GM18867 (cell line): Measurements from ENCODE around the gene MAN2C1.
"Not testable (repeated sequence)": the region's sequence is repeated elsewhere in the genome, so short reads cannot be mapped to it uniquely, and the experiment has no call there.

Experiments
- ATAC-seq: cut with Tn5 transposase; IDR thresholded peaks from one replicate; pipeline ENCODE4 v1.9.1; 2021; ENCODE audit warnings: mild to moderate bottlenecking, moderate library complexity; ENCODE audit not compliant: unreplicated experiment

MAN2C1 gene

DNA sequence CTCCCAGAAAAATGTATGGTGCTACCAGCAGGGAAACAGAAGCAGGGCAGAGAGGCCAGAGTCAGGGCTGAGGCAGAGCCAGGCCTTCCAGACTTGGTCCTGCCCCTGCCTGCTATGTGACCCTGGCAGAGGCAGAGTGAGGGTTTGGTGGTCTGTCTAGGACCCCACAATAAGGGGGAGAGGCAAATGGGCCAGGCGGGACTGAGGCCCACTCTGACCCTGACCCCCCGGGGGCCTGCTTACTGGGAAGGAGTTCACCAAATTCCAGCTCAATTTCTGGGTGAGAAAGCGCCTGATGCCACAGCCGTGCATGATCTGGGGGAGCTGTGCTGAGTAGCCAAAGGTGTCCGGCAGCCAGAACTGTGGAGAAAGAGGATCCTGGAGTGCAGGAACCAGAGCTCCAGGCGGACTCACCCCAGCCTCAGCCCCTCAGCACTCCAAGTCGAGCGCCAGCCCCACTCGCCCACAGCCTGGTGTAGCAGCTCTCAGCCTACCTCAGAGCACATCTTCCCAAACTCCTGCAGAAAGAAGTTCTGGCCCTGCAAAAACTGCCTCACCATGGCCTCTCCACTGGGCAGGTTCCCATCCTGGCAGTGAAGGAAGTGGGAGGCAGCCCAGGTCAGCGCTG is 6.9 kb downstream of the MAN2C1 start:
- no peak for ATAC-seq

DNA sequence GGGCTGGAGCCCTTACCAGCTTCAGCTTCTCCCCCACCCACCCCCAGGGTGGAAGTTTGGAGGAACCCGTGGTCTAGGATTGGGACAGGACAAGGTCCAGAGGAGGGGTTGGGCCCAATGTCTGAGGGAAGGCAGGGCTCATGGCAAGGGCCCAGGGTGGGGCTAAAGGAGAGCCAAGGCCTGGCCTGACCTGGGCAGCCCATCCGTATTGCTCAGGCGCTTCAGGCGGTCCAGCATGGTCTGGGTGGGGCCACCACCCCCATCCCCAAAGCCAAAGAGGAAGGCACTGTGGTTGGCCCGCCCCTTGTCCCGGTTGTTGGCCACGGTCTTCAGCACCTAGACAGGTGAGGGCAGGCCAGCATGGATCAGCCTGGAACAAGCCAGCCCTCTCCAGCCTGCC is 7.6 kb downstream of the MAN2C1 start:
- no peak for ATAC-seq

DNA sequence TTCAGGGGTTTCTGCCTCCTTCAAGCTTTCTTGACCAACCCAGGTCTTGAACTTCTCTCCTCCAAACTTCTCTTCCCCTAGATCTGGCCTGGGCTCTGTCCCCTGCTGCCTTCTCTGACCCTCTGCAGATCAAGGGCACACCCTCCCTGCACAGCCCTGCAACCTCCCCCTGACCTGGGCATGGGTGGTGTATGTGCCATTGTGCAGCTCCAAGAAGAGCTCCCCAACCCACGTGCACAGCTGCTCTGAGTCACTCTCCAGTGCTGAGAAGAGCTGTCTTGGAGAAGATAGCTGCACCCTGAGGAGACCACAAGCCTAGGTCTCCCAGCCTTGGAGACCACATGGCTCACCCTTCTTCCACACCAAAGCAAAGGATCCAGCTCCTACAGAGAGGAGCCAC is 8.0 kb downstream of the MAN2C1 start:
- ATAC-seq = no peak

DNA sequence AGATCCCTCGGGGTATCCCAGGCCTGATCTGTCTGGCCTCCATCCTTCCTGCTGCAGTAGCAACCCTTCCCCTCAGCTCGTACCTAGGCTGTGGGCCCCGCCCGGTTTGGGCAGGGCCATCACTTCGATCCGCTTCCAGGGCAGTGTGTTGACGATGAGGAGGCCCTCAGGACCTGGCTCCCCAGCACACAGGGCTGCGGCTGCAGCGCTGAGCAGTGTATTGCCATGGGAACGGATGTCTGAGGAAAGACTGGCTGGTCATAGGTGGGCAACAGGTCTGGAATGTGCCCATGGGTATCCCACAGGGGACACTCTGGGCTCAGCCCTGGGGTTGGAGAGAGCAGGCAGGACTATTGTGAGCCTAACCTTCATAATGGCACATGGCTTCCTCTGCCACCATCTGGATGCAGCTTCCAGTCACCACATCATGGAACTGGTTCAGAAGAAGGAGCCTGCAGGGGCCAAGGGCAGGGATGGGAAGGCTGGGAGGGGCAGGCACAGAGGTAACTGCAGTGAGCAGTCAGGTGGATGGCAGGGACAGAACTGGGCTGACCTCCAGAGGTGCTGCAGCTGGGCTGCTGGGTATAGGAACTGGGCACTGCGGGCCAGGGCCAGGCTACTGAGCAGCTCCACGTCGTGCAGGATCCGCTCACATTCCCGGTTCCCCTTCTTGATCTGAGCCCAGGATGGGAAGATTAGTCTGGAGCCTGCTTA is 8.7 kb downstream of the MAN2C1 start:
- ATAC-seq = no peak

DNA sequence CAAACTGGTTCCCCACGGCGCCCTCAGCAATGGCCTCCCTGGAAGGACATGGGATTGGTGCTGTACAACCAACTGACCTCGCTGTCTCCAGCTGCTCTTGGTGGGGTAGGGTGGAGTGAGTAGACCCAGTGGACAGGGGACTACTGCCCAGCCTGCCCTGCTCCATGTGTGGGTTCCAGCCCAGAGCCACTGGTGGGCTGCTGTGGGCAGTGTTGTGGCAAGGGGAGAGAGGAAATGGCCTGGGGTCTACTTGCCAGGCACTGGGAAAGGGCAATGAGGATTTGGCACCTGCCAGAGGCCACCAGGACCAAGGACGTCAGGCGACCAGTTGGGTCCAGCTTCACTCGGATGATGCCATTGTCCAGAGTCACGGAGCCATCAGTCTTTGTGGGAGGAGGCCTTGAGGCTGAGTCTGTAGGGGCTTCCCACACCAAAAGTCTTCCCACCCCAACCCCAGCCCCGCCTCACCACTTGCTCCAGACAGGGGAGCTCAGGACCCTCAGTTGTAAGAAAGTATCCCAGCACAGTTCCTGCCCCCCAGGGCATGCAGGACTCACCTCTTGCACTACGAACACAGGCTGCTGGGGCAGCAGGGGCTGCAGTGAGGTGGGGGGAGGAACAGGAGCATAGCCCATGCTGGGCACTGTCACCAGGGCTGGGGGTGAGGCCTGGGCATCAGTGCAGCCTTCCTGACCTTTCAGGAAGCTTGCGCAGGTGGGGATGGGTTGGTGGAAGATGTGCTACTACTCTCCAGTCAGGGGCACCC is 9.5 kb downstream of the MAN2C1 start:
- no peak for ATAC-seq

DNA sequence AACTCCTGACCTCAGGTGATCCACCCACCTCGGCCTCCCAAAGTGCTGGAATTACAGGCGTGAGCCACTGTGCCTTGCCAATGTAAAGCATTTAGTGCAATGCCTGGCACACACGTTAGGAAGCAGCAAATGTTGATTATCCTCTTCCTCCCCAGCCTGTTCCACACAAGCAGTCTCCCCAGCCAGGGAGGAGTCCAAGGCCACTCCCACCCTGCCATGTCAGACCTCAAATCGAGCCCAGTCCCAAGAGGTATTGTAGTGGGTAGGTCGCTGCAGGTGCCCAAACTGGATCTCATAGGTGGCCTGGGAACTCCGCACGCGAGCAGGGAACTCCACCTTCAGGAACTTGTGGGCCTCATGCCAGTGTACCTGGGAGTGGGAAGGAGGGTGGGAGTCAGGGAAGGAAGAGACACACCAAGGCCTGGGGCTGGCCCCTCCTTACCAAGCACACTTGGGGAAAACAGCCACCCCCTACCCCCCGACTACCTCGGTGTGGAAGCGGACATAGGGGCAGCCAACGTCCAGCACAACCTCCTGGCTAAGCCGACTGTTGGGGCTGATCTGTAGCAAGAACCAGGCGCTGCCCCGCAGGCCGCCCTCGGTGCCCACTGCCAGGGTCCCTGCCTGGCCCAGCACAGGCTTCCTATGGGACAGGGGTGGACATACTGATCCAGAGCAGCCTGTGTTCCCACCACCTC is 10.3 kb downstream of the MAN2C1 start:
- no peak for ATAC-seq

DNA sequence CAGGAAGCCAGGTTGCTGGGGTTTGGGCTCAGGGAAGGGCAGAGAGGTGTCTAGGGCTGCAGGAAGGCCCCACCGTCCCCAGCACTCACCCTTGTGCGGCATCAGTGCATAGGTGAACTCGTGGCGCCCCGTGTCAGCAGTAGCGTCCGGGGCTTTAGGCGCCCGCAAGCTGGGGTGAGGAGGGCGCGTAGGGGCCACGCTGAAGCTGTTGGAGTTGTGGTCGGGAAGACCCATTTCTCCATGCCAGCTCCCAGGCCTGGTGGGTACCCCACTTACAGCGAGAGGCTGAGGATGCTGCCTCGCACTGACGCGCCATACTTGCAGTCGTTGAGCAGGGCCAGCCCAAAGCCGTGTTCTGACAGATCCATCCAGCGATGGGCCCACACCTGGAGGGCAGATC is 11.9 kb downstream of the MAN2C1 start:
- no peak for ATAC-seq

DNA sequence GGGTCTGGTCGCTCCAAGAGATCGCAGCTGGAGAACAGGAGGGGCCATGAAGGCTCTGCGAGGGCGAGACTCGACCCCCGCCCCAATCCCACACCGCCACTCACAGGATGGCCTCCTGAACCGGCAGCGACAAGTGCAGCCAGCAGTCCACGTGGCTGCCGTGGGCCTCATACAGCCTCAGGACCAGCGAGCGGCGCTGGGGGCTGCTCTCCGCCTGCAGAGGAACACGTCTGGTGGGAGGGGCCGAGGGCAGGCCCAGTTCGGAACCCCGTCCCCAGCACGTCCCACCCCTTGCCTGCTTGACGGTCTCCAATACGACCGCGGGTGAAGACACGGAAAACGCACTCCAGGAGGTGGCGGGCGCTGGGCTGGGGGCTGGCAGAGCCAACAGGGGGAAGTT is 12.4 kb downstream of the MAN2C1 start:
- no peak for ATAC-seq

DNA sequence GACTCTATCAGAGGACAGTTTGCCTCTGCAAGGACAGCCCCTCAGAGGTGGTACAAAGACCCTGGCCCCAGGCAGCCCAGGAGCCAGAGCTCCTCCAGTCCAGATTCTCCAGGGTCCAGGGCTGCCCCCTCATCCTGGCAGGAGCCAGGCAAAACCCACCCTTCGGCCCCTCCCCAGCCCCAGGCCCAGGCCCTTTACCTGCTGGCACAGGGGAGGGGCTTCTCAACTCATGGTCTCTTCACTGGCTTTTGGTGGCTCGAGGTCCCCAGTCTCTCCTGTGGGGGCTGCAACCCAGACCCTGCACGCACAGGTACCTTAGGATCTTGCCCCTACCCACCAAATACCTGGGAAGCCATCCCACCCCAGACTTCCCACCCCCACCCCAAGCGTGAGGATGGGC is 13.0 kb downstream of the MAN2C1 start:
- no peak for ATAC-seq

DNA sequence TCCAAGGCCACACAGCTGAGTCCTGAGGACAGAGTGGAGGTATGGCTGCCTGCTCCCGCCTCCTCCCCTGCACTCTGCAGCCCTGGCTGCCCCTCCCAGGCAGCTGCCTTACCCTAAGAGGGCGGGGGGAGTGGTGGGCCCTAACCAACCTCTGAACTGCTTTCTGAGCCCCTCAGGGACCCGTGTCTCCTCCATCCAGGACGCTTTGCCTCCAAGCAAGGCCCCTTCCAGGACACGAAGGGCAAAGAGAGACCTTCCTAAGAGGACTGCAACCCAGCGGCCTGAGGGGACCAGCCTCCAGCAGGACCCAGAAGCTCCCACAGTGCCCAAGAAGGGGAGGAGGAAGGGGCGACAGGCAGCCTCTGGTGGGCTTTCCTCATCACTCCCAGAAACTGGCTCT is 14.0 kb downstream of the MAN2C1 start:
- no peak for ATAC-seq

DNA sequence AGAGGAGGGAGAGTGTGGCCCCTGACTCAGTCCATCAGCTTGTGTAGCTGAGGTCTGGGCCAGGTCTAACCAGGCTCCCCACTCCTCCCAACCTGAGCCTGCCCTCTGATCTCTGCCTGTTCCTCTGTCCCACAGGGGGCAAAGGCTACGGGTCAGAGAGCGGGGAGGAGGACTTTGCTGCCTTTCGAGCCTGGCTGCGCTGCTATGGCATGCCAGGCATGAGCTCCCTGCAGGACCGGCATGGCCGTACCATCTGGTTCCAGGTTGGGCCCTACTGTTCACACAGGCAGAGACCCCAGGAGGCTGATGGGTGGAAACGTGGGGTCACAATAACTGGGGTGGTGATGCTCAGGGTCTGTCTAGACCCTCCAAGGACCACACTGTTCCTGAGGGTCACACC is 14.8 kb downstream of the MAN2C1 start:
- ATAC-seq = no peak

DNA sequence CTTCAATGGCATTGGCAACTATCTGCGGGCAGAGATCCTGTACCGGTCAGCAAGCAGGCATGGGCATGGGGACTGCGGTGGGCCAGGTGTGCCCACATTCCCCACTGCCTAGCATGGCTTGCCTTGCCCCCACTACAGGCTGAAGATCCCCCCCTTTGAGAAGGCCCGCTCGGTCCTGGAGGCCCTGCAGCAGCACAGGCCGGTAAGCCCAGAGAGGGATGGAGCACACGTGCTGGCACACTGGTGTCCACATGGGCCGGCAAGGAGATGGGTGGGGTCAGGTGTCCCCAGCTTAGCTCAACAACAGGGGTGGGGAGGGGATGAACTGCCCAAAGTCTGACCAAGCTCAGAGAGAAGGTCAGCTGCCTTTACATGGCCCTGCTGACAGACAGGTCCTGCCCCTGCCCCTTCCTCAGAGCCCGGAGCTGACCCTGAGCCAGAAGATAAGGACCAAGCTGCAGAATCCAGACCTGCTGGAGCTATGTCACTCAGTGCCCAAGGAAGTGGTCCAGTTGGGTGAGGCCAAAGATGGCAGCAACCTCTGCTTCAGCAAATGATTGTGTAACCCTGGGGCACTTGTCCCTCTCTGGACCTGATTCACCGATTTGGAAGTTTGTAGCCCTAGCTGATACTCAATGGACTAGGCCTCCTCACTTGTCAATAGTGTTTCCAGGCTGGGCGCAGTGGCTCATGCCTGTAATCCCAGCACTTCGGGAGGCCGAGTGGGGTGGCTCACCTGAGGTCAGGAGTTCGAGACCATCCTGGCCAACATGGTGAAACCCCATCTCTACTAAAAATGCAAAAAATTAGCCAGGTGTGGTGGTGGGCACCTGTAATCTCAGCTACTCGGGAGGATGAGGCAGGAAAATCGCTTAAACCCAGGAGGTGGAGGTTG is 16.0 kb downstream of the MAN2C1 start:
- no peak for ATAC-seq

DNA sequence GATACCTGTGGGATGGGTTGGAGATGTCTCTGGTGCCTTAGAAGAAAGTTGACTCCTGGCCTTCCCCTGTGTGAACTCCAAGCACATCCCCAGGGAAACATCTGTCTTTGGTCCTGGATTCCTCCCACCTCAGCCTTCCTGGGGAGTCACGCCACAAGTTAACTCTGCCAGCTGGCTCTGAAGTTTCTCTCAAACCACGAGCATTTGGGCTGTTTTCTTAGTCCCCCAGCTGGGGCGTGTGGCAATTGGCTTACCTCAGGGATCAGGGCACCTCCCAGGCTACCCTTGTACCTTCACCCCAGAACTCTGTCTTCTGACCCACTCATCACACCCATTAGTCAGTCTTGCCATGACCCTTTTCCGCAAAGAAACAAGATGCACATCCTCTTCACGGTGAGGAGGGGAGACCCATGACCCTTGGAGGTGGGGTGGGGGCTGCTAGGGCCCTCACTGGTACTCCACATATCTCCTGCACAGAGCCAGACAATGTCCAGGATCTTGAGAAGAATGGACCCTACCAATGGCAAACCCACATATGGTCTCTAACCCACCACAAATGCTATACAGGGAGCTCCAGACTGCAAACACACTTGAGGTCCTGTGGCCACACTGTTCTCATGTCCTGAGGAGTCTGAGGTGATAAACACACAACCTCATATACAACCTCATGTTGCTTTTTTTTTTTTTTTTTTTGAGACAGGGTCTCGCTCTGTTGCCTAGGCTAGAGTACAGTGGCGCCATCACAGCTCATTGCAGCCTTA is 17.6 kb downstream of the MAN2C1 start:
- ATAC-seq = no peak

DNA sequence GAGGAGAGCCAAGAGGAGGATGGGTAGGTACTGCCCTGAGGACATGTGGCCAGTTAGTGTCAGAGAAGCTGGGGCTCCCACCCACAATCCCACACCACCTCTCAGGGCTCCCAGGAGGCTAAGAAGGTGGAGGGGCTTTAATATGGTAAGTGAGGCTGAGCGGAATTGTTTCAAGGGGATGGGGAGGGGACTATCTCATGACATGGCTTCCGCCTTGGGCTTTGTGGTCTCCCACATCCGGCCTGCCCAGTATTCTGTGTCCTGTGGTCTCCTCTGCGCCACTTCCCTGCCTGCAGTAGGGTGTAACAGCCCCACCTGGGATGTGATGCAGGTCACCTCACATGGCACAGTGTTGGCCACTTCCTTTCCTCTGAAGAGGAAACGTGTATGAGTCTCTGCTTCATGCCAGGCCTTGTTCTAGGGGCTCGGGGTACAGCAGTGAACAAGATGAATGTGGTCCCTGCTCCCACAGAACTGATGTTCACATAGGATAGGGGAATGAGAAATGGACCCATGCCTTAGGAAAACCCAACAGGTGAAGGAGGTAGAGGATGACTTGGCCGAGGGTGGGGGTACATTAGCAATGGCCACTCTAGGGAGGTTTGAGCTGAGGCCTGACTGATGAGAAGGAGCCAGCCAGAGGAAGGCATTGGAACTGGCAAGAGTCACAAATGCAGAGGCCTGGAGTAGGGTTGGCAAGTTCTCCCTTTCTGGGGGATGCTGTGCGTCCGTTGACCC is 18.4 kb downstream of the MAN2C1 start:
- no peak for ATAC-seq

DNA sequence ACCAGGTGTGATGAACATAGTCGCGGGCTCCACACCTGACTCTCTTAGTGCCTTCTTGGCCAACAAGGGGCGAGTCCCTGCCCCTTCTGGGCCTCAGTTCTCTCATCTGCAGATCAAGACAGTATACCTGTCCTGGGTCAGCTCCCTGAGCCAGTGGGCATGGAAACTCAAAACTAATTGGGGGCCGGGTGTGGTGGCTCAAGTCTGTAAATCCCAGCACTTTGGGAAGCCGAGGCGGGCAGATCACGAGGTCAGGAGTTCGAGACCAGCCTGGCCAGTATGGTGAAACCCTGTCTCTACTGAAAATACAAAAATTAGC is 19.1 kb downstream of the MAN2C1 start:
- ATAC-seq = not testable (repeated sequence)

DNA sequence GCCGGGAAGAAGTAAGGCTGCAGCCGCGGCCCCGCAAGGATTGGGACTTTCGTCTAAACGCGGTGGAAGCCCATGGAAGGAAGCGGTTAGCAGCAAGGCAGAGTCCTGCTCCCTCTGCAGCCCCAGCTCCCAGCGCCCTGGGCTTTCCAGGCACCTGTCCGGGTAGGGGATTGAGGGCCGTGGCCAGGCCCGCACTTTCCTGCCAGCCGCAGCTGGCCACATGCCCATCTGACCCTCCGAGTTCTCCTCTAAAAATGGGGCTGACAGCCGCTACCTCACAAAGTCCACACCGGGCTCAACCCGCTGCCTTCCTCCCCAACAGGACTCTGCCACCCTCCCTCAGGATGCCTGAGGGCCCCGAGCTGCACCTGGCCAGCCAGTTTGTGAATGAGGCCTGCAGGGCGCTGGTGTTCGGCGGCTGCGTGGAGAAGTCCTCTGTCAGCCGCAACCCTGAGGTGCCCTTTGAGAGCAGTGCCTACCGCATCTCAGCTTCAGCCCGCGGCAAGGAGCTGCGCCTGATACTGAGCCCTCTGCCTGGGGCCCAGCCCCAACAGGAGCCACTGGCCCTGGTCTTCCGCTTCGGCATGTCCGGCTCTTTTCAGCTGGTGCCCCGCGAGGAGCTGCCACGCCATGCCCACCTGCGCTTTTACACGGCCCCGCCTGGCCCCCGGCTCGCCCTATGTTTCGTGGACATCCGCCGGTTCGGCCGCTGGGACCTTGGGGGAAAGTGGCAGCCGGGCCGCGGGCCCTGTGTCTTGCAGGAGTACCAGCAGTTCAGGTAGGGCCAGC is 19.7 kb downstream of the MAN2C1 start:
- ATAC-seq = no peak

DNA sequence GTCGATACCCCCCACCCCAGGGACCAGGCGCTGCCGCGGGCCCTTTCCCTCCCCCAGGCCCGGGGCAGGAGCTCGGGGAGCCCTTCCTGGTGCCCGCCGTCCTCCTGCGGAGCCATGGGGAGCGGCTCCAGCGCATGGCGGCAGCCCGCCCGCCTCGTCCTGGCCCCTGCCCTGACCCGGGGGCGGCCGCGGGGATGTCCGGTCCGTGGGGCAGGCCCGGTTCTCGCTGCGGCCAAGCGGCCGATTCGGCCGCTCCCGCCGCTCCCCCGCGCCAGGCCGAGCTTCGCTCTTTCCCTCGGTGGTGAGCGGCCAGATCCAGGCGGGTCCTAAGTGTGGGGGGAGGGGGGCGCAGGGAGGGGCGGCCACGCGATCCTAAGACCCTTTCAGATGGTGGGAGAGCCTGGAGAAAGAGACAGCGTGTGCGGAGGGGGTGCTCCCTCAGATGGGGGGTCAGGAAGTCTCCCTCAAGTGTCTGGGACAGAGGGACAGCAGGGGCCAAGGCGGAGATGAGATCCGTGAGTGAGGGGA is 20.3 kb downstream of the MAN2C1 start:
- no peak for ATAC-seq
